SK-N-SH treated with all-trans-retinoic acid at 6 μM for 48 hours (cell line): Measurements from ENCODE around the gene HMSD.

Source experiments
- ATAC-seq: fragments of 200-7000 bp; cut with Tn5 transposase; 3 replicates; pipeline ENCODE4 v1.9.1; 2020; ENCODE audit warnings: mild to moderate bottlenecking, moderate library complexity
- ARNTL ChIP-seq: fragments of 450-650 bp; formaldehyde crosslinking; IDR thresholded peaks from 2 replicates; pipeline ENCODE4 v1.5.0; 2020; ENCODE audit warnings: low read depth, mild to moderate bottlenecking, moderate library complexity, borderline replicate concordance
- BACH2 ChIP-seq: fragments of 250-450 bp; sonication (Bioruptor Pico); IDR thresholded peaks from 2 replicates; pipeline ENCODE4 v1.9.0; 2021; ENCODE audit warnings: mild to moderate bottlenecking, borderline replicate concordance
- CSDC2 ChIP-seq: fragments of 250-450 bp; sonication (Bioruptor Pico); IDR thresholded peaks from 2 replicates; pipeline ENCODE4 v1.5.0; 2020; ENCODE audit warnings: mild to moderate bottlenecking, moderate library complexity
- CSRNP3 ChIP-seq: fragments of 250-450 bp; sonication (Bioruptor Pico); IDR thresholded peaks from 2 replicates; pipeline ENCODE4 v1.5.1; 2021; ENCODE audit warnings: mild to moderate bottlenecking, moderate library complexity
- GLIS3 ChIP-seq: fragments of 250-450 bp; sonication (Bioruptor Pico); IDR thresholded peaks from 2 replicates; pipeline ENCODE4 v1.5.0; 2020; ENCODE audit warnings: mild to moderate bottlenecking, moderate library complexity
- ISL1 ChIP-seq: fragments of 250-450 bp; sonication (Bioruptor Pico); IDR thresholded peaks from 2 replicates; pipeline ENCODE4 v2.1.2; 2022; ENCODE audit warnings: mild to moderate bottlenecking, moderate library complexity
- OSR1 ChIP-seq: fragments of 250-450 bp; sonication (Bioruptor Pico); IDR thresholded peaks from 2 replicates; pipeline ENCODE4 v1.8.0; 2022; ENCODE audit warnings: moderate library complexity, mild to moderate bottlenecking, inconsistent platforms
- PATZ1 ChIP-seq: fragments of 250-450 bp; sonication (Bioruptor Pico); IDR thresholded peaks from 2 replicates; pipeline ENCODE4 v1.8.0; 2020; ENCODE audit warnings: mild to moderate bottlenecking, moderate library complexity, borderline replicate concordance
- POU6F1 ChIP-seq: fragments of 250-450 bp; sonication (Bioruptor Pico); IDR thresholded peaks from 2 replicates; pipeline ENCODE4 v1.8.0; 2021; ENCODE audit warnings: low read depth, mild to moderate bottlenecking, moderate library complexity, borderline replicate concordance
- PPARA ChIP-seq: fragments of 250-450 bp; sonication (Bioruptor Pico); IDR thresholded peaks from 2 replicates; pipeline ENCODE4 v1.5.0; 2020; ENCODE audit warnings: mild to moderate bottlenecking, borderline replicate concordance
- RARB ChIP-seq: fragments of 250-450 bp; sonication (Bioruptor Pico); IDR thresholded peaks from 2 replicates; pipeline ENCODE4 v1.8.0; 2021; ENCODE audit warnings: mild to moderate bottlenecking, moderate library complexity
- SNAI2 ChIP-seq: fragments of 250-450 bp; sonication (Bioruptor Pico); IDR thresholded peaks from 2 replicates; pipeline ENCODE4 v1.5.0; 2020; ENCODE audit warnings: mild to moderate bottlenecking, moderate library complexity
- TCF4 ChIP-seq: fragments of 250-450 bp; sonication (Bioruptor Pico); IDR thresholded peaks from 2 replicates; pipeline ENCODE4 v1.8.0; 2021; ENCODE audit warnings: mild to moderate bottlenecking, moderate library complexity, borderline replicate concordance
- TOX ChIP-seq: fragments of 250-450 bp; sonication (Bioruptor Pico); IDR thresholded peaks from 2 replicates; pipeline ENCODE4 v1.8.0; 2021; ENCODE audit warnings: mild to moderate bottlenecking, moderate library complexity, borderline replicate concordance
- TSHZ2 ChIP-seq: fragments of 250-450 bp; sonication (Bioruptor Pico); IDR thresholded peaks from 2 replicates; pipeline ENCODE4 v1.5.0; 2020; ENCODE audit warnings: mild to moderate bottlenecking, moderate library complexity
- ZC3H10 ChIP-seq: fragments of 250-450 bp; sonication (Bioruptor Pico); IDR thresholded peaks from 2 replicates; pipeline ENCODE4 v1.5.1; 2021; ENCODE audit warnings: mild to moderate bottlenecking, moderate library complexity
- ZFP3 ChIP-seq: fragments of 250-450 bp; sonication (Bioruptor Pico); IDR thresholded peaks from 2 replicates; pipeline ENCODE4 v1.5.0; 2020; ENCODE audit warnings: mild to moderate bottlenecking, moderate library complexity
- ZFP30 ChIP-seq: fragments of 450-650 bp; formaldehyde crosslinking; IDR thresholded peaks from 2 replicates; pipeline ENCODE4 v1.5.0; 2022; ENCODE audit warnings: mild to moderate bottlenecking, moderate library complexity
- ZNF565 ChIP-seq: fragments of 450-650 bp; formaldehyde crosslinking; conservative IDR thresholded peaks from 2 replicates; pipeline ENCODE4 v1.5.0; 2020; ENCODE audit warnings: low read depth, mild to moderate bottlenecking, moderate library complexity
- ZNF70 ChIP-seq: fragments of 450-650 bp; formaldehyde crosslinking; IDR thresholded peaks from 2 replicates; pipeline ENCODE4 v1.5.0; 2020; ENCODE audit warnings: mild to moderate bottlenecking, moderate library complexity
- ZNF8 ChIP-seq: fragments of 450-650 bp; formaldehyde crosslinking; IDR thresholded peaks from 2 replicates; pipeline ENCODE4 v1.5.0; 2020; ENCODE audit warnings: mild to moderate bottlenecking, moderate library complexity

Gene HMSD

GRCh38 chr18:63974991-63975390 is 25.9 kb downstream of the HMSD start:
- ATAC-seq = no peak
- no peak for TF ChIP-seq GLIS3 (CRISPR knock-in tag)

GRCh38 chr18:63975628-63976027 is 26.5 kb downstream of the HMSD start:
- no peak for TF ChIP-seq ZNF70 (CRISPR knock-in tag)
- no peak for TF ChIP-seq TCF4 (CRISPR knock-in tag)
- TF ChIP-seq RARB = no peak
- no peak for TF ChIP-seq BACH2
- TF ChIP-seq PPARA (CRISPR knock-in tag) = no peak
- TF ChIP-seq TOX (CRISPR knock-in tag) = no peak
- no peak for TF ChIP-seq ISL1 (CRISPR knock-in tag)
- no peak for TF ChIP-seq ARNTL (CRISPR knock-in tag)
- no peak for TF ChIP-seq ZFP30 (CRISPR knock-in tag)
- TF ChIP-seq TSHZ2 = no peak
- no peak for ATAC-seq

GRCh38 chr18:63977040-63977439 is 27.9 kb downstream of the HMSD start:
- TF ChIP-seq CSRNP3 (CRISPR knock-in tag) = no peak
- no peak for TF ChIP-seq RARB
- TF ChIP-seq CSDC2 (CRISPR knock-in tag) = no peak
- no peak for TF ChIP-seq ZFP3 (CRISPR knock-in tag)
- no peak for ATAC-seq

- no peak for TF ChIP-seq PATZ1
- no peak for TF ChIP-seq CSDC2 (CRISPR knock-in tag)
- no peak for TF ChIP-seq ZC3H10 (CRISPR knock-in tag)
- TF ChIP-seq GLIS3 (CRISPR knock-in tag) = no peak
- TF ChIP-seq OSR1 = no peak
- TF ChIP-seq ISL1 (CRISPR knock-in tag) = no peak
- peak; percentile 95 for ATAC-seq
Measured at GRCh38 chr18:63979409-63979920, 30.4 kb downstream of the HMSD start.

GRCh38 chr18:63980027-63980426 is 30.9 kb downstream of the HMSD start:
- ATAC-seq = no peak
- no peak for TF ChIP-seq SNAI2 (CRISPR knock-in tag)
- no peak for TF ChIP-seq TCF4 (CRISPR knock-in tag)
- no peak for TF ChIP-seq RARB
- no peak for TF ChIP-seq ZFP3 (CRISPR knock-in tag)
- TF ChIP-seq ZNF565 = no peak
- TF ChIP-seq GLIS3 (CRISPR knock-in tag) = no peak
- TF ChIP-seq CSRNP3 (CRISPR knock-in tag) = no peak
- TF ChIP-seq ARNTL (CRISPR knock-in tag) = no peak
- TF ChIP-seq TSHZ2 = no peak
- TF ChIP-seq PPARA (CRISPR knock-in tag) = no peak
- no peak for TF ChIP-seq ZC3H10 (CRISPR knock-in tag)
- TF ChIP-seq POU6F1 (CRISPR knock-in tag) = no peak
- no peak for TF ChIP-seq TOX (CRISPR knock-in tag)
- TF ChIP-seq ZFP30 (CRISPR knock-in tag) = no peak
- no peak for TF ChIP-seq ISL1 (CRISPR knock-in tag)
- TF ChIP-seq ZNF70 (CRISPR knock-in tag) = no peak
- no peak for TF ChIP-seq CSDC2 (CRISPR knock-in tag)
- no peak for TF ChIP-seq ZNF8 (CRISPR knock-in tag)
